GM12891 (cell line): ENCODE data around the gene OBP2A.

Experiments used
- POLR2A ChIP-seq: IDR thresholded peaks from 2 replicates; pipeline ENCODE4 v1.6.1; 2011; ENCODE audit warnings: low read depth, low read length, control low read depth
- POLR2AphosphoS5 ChIP-seq: IDR thresholded peaks from 2 replicates; pipeline ENCODE4 v1.6.1; 2011; ENCODE audit warnings: low read depth, low read length, control low read depth
- TAF1 ChIP-seq: IDR thresholded peaks from 2 replicates; pipeline ENCODE4 v1.6.1; 2011; ENCODE audit warnings: low read depth, low read length, control low read depth

DNA sequence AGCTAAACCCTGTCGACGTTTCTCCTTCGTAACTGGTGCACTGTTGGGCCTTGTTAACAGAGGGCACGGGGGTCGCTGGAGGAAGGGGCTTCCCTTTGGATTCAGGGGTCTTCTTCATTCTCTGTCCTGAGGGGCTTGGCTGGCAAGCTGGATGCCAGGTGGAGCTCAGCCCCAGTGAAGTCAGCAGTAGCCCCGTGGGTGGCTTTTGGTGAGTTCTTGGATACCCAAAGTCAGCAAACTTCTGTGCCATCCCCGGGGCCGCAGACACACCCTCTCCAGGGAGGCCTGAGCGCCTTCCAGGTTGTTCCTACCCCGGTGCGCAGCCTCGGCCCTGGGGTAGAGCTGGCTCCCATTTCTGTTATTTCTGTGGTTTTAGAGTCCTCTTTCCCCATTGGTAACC, 12.3 kb upstream of the OBP2A start:
- TF ChIP-seq POLR2A (no peak), POLR2AphosphoS5 (no peak), TAF1 (no peak)
